HG03571 (cell line): ENCODE data around the gene PRKN.

Experiments
- ATAC-seq: cut with Tn5 transposase; IDR thresholded peaks from one replicate; pipeline ENCODE4 v1.9.1; 2021; ENCODE audit not compliant: unreplicated experiment

Gene PRKN

DNA sequence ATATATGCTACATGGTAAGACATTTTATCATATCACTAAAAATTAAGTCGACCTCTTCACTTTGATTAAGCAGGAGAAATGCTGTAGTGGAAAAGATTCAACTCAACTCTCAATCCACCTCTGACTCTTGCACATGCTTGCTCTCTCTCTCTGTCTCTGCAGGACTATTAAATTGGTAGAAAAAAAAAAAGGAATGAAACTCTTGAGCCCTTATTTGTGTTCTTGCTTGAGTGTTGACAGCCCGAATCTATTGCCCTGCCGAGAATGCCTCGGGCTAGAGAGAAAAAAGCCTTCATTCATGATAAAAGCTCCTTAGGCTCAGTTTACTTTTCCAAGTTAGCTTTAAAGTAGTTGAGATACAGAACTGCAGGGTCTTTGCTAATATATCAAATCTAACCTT, 722.2 kb downstream of the PRKN start:
- ATAC-seq = no peak

DNA sequence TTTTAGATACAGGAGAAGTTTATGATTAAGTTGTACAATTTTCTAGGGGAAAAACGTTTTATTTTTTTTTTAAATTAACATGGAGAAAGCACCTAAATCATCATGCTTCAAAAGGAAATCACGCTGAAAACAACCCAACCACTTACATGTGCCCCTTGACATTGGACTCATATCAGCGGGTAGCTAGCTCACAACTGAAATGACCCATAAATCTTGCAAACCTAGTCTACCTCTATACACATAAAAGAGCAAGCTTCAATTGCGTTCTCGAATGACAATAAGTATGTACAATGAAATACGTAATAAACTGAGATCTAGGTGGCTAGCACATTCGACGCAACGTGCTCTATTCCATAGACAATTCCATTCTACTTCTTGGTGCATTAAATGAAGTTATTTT, 730.8 kb downstream of the PRKN start:
- no peak for ATAC-seq

DNA sequence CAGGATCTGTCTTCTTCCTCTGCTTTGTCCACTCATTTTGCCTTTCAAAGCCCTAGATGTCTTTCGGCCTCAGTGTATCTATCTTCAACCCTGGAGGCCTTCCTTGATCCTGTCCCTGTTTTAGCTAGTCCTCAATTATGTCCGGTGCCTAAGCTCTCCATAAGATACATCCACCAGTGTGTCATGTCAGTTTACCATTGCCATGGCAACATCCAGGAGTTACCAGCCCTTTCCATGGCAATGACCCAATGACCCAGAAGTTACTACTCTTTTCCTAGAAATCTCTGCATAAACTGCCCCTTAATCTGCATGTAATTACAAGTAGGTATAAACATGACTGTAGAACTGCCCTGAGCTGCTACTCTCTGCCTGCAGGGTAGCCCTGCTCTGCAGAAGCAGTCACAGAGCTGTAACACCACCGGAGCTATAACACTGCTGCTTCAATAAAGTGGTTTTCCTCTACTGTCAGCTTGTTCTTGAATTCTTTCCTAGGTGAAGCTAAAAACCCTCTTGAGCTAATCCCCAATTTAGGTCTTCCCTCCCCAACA, 741.6 kb downstream of the PRKN start:
- ATAC-seq = no peak

DNA sequence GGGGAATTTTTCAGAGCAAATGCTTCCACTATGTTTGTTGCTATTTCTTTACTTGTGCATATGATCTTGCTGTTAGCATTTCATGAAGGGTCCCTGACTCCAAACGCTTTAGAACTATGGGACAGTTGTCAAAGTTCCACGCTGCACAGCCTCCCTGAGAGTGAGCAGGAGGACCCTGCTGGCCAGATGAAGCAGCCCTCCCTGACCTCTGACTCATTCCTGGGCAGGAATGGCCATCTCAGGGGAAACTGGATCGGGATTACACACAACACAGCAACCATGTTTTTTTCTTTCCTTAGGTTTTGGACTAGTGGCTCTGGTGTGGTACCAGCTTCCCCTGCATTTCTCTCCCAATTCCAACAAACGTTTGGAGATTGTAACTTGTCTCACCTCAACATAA, 742.9 kb downstream of the PRKN start:
- ATAC-seq = no peak

DNA sequence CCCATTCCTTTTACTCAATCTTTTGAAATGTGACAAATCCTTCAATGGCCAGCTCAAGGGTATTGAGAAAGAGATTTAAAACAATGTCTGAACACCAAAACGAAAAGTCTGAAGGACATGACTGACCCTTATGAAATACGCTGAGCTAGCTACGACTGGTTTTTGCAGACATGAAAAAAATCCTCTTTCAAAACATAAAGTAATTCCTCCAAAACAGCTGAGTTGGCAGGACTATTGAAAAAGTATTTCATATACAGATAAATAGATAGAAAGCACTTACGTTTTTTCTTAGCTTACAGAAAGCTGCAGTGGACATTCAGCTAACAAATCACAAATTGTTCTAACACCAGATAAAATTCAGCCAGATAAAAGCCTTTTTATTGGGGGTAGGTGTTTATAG, 751.0 kb downstream of the PRKN start:
- ATAC-seq = no peak

DNA sequence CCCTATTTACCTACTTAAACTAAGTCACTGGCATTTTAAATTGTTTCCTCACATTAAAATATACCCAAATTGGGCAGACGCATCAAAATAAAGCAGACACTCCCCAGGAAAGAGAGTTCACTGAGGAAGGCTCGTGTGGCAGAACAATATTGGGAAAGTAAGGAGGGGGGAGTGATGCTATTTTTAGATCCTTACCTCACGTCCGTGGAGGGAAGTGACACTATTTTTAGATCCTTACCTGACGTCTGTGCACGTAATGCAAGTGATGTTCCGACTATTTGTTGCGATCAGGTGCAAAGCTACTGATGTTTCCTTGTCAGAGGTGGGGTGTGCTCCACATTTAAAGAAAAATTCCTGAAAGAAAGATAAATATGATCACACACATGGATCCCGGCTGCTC, 754.5 kb downstream of the PRKN start:
- ATAC-seq = no peak

DNA sequence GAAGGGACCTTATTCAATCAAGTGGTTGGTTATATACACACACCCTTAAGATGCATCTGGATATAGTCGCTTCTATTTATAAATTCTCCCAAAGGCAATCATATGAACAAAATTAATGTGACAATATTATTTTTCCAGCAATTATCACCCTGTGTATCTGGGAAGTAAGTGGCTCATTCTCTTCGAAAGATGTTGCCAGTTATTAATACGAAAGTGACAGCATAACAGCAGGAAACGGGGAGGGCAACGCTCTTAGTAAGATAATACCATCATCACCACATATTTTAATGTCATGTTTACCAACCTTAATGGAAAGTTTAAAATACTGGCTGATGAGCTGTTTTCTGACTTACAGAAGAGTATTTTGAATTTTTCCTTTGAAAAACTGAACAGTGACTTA, 756.5 kb downstream of the PRKN start:
- no peak for ATAC-seq

DNA sequence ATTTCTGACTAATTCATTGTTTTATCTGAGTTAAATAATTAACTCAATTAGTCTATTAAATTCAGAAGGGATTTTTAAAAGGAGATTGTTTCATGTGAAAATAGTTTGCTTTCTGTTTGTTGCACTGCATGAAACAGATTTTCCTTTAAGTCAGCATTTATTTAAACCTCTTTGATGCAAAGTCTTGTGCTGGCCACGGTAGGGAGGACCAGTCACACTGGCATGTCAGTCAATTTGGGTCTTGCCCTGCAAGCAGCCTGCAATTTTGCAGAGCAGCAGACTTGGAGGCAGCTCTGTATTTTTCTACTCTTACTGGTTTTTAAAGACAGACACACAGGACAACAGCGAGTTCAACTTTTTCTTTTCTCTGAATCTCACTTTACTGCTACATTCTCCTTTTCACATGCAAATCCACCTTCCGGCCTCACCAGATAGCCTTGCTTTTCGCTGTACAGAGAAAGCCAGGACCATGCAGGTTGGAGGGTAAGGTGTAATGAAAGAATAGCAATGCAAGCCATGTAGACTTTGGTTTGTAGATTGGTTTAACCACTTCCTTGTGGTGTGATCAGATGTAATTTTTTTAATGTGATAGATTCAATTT, 763.8 kb downstream of the PRKN start:
- ATAC-seq = no peak

DNA sequence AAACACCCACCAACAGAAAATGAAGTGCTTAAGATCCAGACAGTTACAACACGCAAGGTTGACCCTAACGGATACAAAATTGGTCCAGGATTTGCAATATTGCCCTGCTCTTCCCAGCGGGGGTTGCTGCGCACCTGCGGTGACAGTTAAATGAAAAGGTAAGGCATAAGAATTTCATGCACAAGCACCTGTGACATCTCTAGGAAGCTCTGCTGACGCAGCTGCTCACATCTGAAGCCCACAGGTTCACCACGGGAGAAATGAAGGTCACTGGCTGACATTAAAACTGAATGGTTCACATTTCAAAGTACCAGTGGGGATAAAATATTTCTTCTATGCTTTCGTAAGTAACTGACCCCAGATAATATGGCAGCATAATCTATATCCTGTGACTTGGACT, 764.4 kb downstream of the PRKN start:
- ATAC-seq = no peak

DNA sequence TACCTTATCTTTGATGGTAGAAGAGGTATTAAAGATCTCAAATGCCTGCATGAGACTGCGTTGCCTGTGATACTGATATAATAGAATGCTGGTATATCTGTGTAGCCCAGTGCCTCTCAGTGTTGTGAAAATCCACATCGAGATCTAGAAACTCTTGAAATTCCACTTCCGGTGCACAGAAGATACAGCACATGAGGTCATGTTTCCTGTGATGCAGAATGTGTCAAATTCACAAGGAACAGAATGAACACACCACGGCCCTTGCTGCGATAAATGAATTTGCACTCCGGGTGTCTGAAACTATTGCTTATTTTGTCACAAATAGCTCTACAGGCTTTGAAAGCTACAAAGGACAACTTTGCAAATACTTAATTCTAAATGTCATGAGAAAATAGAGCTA, 765.8 kb downstream of the PRKN start:
- ATAC-seq = no peak

DNA sequence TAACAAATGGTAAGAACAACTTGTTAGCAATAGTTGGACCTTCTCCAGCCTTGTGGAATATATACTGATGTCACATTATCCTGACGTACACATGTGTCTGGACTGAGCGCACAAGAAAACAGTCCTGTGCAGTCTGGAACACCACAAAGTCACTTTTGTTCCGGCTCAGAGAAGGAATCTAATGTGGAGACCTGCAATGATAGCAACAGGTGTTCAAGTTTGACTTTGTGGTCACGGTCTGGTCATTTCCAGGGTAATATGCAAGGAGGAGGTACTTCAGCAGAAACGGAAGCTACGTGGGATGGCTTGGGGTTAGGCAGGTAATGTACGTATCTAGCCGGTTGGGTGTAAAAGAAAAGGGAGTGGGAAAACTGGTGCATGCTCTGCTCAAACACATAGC, 766.5 kb downstream of the PRKN start:
- no peak for ATAC-seq

DNA sequence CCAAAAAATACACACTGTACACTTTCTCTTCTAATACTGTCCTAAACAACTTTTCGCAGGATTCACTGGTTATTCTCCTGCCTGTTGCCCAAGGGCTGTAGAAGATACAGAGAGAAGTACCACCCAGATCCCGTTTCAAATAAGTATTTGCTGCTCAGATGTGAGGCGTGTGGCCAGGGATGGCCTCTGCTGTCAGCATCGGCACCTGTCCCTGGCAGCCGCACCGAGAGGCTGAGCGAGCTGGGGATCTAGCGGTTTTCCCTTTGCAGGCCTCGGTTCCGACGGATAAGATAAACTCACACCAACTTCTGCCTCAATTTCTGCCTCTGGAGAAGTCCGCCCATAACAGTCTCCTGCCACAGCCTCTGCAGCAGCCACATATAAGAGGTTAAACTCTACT, 768.5 kb downstream of the PRKN start:
- ATAC-seq = no peak

DNA sequence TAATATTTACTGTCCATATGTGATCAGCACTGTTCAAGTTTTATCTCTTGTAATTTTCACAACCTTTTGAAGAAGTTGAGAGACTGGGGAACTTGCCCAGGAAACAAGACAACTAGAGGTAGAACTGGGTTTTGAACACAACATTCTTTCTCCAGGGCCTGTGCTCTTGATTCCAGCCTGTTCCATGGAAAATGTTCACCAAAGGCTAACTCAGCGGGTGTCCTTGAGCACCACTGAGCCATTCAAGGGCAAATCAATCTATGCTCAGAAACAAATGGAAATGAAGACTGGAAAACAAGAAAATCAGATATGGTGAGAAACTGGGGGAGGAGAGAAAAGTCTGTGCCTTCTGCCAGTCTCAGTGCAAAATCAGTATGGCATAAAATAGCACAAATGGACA, 771.5 kb downstream of the PRKN start:
- no peak for ATAC-seq

DNA sequence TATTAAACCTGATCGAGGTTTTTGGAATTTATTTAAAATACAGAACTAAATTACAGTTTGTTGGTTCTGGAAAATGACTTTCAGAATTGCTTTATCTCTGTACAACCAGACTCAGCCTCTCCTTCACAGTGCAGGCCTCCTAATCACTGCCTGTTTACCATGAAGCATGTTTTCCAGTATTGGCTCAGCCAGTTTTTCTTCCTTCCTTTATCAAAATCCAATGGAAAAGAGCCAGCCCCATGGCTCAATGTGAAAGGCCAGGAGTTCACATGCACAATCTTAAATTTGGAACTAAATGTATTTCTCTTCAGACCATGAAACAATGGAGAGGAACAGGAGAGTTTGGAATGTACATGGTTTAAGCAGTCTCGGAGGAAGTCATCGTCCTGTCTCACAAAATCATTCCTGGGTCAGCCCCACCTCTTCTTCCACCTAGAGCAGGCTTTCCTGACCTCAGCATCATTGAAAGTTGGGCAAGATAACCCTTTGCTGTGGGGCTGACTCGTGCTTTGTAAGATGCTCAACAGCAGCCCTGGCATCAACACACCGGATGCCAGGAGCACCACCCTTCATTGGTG, 772.8 kb downstream of the PRKN start:
- ATAC-seq = no peak

DNA sequence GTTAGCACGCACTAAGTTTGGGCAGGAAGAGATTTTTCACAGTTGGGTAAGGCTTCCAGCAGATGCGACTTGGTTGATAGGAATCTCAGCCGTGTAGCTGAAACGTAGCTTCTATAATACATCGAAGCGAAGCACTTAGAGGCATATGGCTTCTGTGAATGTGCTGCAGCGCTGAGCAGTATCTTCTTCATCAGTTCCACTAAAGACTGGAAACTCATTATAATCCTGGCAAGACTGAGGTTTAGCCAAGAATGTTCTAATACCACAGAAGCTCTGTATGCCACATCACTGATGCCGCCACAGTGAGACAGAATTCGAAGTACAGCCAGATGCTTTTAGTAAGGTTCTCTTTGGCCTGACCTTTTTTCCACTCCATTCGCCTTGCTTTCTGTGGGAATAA, 773.5 kb downstream of the PRKN start:
- no peak for ATAC-seq

DNA sequence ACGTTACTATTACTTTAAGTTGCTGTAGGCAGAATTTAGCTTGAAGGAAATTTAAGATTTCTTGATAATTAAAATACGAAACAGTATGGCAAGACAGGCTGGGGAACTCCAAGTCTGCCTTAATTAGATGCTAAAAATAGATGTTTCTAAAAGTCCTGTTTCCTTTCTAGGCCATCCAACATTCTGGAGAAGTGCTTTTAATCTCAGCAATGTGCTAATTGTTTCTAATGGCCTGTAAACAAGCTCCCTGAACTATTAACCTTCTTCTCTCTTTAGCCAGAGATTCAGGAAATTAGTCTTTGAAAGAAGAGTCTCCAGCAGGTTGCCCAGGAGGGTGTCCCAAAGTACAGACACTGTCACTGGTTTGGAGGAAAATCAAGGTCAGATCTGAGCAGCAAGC, 776.4 kb downstream of the PRKN start:
- no peak for ATAC-seq

DNA sequence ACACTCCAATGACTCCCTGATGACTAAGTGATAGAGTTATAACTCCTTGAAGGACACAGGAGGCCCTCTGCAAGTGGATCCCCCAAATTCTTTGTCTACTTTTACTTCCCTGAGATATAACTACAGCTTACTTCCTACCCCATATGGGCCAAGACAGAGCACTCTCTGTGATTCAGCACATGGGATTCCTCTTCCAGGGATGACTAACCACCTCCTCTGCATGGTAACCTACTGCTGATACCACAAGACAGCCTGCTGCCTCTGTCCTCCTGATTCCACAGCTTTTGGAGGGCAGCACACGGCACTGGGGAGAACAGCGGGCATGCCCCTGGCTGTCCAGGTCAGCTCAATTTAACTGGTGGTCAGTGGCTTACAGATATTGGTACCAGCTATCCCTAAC, 778.0 kb downstream of the PRKN start:
- no peak for ATAC-seq

DNA sequence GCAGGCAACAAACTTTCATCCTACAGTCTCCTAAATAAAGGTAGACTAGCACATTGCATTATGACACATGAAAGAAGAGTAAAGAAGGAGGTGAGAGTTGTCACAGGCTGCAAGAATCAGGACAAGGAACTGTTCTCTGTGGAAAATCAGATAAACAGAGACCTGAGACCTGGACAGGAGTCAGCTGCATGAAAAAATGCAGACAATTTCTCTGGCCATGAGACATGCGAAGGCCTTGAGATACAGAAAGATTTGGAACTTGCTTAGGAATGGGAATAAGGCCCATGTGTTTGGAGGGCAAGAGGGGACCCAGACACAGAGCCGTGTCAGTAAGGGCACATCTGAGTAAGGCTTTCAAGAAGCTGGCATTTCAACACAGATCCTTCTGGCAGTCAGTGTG, 779.1 kb downstream of the PRKN start:
- ATAC-seq = no peak

DNA sequence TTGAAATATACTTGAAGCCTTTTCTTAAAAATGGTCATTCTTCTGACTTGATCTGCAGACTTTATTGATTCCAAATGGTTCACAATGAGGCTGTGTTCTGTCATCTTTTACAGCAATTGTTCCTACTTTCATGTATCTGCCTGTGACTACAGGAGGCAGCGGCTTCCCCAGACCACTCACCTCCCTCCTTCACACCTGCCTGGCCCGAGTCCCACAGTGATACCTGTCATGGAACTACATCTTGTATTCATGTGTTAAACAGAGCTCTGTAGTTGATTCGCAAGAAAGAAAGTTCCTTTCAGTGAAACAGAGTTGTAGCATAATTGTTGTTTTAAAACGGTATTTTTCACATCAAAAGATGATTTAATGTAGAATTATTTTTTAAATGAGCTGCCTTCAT, 780.2 kb downstream of the PRKN start:
- no peak for ATAC-seq

DNA sequence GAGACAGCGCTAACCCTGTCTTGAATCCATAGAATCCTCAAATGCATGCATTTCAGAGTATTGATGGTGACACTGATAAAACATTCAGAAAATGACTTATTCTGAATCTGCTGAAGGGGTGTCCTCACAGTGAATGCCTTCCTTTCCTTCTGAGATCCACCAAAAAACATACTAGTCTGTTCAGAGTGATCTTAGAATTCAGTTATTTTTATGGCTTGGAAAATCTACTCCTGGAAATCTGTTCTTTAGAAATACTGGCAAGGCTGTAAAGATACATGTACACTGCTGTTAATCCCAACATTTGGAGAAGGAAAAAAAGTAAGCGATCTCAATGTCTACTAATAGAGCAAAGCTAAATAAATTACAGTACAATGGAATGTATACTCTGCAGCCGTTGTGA, 781.1 kb downstream of the PRKN start:
- ATAC-seq = no peak

DNA sequence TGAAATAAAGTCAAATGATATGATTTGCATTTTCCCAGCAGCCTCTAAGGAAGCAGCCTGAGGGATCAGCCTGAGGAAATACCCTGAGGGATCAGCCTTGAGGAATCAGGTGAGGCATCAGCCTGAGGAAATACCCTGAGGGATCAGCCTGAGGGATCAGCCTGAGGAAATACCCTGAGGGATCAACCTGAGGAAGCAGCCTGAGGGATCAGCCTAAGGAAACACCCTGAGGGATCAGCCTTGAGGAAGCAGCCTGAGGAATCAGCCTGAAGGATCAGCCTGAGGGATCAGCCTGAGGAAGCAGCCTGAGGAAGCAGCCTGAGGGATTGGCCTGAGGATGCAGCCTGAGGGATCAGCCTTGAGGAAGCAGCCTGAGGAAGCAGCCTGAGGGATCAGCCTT, 784.0 kb downstream of the PRKN start:
- no peak for ATAC-seq

DNA sequence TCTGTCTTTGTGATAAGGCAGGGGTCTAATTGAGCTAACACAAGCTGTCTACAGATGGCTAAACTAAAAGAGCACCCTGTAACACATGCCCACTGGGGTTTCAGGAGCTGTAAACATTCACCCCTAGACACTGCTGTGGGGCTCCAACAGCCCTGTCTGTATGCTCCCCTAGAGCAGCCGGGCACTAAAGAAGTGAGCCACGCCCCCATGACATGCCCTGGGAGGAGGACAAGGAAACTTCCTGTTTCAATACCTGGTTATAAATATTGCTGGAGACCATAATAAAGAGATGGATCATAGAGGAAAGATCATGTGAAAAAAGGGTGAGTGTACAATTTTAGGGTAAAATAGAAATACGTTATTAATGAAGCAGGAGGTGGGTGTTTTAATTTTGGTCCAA, 786.0 kb downstream of the PRKN start:
- ATAC-seq = no peak

DNA sequence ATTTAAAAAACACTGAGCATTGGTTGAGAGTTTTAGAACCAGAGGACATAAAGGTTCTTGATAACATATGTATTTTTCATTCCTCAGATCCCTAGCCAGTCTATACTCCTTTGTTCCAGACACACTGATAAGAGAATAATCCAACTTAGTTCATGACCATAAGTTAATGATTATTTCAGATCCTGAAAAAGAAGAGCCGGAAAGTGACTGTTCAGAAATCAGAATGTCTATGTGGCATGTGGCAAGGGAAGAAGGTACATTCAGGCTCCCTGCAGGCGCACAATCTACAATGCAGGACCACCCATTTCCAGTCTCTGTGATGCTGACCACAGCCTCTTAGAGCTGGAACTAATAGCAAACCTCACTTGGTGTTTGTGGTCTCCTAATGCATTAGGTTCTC, 787.0 kb downstream of the PRKN start:
- no peak for ATAC-seq
